NCI-H460 (cell line): ENCODE measurements around the gene KRTAP29-1. TPM values are rescaled to one million over a fixed set of nuclear protein-coding genes. Genes with fewer than 3 reads are reported as not detected.
"Not testable (repeated sequence)": the region's sequence is repeated elsewhere in the genome, so short reads cannot be mapped to it uniquely, and the experiment has no call there.

ENCODE experiments used
- DNase-seq: peaks from one replicate; pipeline ENCODE4 v3.0.0-alpha.2; 2016; ENCODE audit warnings: low read depth; ENCODE audit errors: extremely low read depth
- total RNA-seq: library from RNA; depleted of rRNA; stranded (reverse); fragments of >200 nt; shearing (Covaris generic); gene quantifications from 2 replicates; pipeline ENCODE4 v1.2.3, GENCODE V29; 2014

KRTAP29-1 gene
- total RNA-seq, 1 experiment from 2014 or later = not detected

DNA sequence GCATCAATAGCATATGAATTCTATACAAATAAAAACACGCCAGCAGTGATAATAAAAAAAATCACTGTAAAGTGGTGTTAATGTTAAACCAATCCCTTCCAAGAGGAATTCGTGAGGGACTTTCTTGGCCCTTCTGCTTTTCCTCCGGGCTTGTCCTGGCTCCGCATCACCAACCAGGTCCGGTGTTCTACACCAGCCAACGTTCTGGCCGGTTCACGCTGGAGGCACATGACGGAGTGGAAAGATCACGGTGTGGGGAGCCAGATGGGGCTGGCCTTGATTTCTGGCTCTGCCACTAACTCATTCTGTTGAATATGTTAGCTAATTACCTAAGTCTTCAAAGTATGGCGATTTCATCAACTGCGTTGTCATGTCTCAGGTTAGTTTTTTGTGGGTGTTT is 1.4 kb upstream of the KRTAP29-1 start:
- DNase-seq = no peak

- no peak for DNase-seq
These were observed 330 bp upstream of the KRTAP29-1 start for GRCh38 chr17:41302981-41303380.

DNA sequence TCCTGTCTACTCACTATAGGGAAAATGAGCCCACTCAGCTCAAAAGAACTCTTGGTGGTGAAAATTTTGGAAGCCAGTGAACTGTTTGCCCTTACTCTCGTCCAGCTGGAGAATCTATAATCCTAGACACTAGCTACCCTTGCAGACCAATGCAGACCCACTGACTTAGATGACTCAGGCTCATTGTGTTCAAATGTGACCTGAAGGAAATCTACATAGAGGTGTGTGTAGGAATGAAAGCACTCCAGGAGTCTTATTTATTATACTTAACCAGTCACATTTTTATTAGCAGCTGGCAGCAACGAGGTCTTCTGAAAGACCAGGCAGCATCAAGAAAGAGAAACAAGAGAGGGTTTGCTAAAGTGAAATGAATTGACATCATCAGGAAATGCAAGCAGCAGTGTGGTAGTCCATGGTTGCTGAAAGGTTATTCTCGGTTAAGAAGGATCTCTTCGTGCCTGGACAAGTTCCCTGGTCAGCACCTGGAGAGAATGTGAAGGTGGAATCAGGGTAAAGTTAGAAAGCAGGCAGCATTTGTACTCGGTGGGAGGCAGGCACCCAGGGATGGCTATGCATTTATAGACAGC is 1.4 kb downstream of the KRTAP29-1 start:
- DNase-seq = no peak

DNA sequence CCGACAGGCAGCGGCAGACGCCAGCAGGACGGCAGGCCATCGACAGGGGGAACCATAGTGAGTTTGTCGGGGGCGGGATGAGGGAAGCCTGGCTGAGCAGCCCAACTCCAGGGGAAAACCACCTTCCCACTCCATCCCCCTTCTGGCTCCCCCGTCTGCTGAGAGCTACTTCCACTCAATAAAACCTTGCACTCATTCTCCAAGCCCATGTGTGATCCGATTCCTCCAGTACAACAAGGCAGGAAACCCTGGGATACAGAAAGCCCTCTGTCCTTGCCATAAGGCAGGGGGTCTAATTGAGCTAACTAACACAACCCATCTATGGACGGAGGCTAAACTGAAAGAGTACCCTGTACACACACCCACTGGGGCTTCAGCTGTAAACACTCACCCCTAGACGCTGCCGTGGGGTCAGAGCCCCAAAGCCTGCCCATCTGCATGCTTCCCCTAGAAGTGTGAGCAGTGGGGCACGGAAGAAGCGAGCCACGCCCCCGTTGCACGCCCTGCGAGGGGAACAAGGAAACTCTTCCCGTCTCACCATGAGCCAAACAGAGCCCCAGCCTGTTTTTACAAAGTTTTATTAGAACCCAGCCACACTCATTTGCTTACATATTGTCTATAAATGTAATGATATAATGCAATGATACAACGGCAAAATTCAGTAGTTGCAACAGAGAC is 4.1 kb downstream of the KRTAP29-1 start:
- DNase-seq = no peak

DNA sequence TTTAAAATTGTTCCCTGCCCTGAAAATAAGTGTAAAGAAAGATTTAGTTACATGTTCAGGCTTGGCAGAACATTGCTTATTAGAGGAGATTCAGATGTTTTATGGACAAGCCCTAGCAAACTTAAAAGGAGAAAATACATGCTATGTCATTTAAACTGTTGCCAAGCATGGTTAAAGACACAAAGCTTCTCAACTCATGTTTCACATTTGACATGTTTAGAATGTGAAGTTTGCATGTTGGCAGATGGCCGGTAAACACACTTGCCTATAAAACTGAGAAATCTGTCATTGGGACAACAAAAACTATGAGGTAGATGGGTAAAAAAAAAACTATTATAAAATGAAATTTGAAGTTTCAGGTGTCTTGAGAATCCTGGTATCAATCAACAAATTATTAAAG is 5.8 kb downstream of the KRTAP29-1 start:
- DNase-seq = no peak

- no peak for DNase-seq
These were observed 8.6 kb downstream of the KRTAP29-1 start for GRCh38 chr17:41294016-41294415.

GRCh38 chr17:41287050-41287449 is 15.6 kb downstream of the KRTAP29-1 start:
- DNase-seq = no peak

DNA sequence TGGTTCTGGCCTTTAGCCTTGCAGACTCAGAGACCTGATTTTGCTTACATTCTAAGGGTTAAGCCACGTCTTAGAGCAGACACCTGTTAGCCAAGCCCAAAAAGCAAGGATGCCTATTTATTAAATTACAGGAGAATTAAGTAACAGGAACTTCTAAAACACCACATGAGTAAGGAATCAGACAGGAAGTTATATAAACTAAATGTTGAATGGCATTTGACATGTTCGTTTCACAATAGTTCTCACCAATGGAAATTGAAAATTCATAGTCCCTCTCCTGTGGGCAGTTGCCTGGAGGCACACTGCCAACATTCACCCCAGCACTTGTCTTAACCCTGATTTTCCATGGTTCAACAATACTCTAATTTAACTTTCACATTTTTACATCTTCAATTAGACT is 18.1 kb downstream of the KRTAP29-1 start:
- no peak for DNase-seq

GRCh38 chr17:41284043-41284442 is 18.6 kb downstream of the KRTAP29-1 start:
- DNase-seq = no peak

- DNase-seq = no peak
These were observed 24.3 kb downstream of the KRTAP29-1 start for GRCh38 chr17:41278176-41278955.

DNA sequence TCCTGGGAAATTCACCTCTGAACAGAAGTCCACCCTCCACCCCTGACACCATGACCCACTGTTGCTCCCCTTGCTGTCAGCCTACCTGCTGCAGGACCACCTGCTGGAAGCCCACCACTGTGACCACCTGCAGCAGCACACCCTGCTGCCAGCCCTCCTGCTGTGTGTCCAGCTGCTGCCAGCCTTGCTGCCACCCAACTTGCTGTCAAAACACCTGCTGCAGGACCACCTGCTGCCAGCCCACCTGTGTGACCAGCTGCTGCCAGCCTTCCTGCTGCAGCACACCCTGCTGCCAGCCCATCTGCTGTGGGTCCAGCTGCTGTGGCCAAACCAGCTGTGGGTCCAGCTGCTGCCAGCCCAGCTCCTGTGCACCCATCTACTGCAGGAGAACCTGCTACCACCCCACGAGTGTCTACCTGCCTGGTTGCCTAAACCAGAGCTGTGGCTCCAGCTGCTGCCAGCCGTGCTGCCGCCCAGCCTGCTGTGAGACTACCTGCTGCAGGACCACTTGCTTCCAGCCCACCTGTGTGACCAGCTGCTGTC is 26.9 kb downstream of the KRTAP29-1 start, which contains the start of gene KRTAP9-7:
KRTAP9-7 (plus strand) TSS at position 51 of the 543 bp plus-strand sequence; CDS start at position 51, 0 bp downstream.
- DNase-seq = not testable (repeated sequence)

DNA sequence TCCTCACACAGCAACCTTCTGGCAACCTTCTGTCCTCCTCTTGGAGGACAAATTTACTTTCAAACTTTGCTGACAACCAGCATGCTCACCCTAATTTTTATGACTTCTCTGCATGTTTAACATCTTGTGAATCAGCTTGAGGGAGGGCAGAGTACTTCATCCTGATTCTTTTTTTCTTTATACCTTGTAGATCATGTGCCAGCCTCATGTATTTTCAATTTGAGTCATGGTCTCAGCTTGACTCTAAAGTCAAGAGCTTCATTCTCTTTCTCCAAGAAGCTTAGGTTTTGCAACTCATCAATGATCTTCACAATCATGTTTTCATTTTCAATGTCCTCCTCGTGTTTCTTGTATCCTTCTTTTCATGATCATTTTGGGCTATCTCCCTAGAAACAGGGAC is 30.8 kb downstream of the KRTAP29-1 start:
- no peak for DNase-seq

GRCh38 chr17:41271323-41271722 is 31.3 kb downstream of the KRTAP29-1 start:
- DNase-seq = not testable (repeated sequence)

DNA sequence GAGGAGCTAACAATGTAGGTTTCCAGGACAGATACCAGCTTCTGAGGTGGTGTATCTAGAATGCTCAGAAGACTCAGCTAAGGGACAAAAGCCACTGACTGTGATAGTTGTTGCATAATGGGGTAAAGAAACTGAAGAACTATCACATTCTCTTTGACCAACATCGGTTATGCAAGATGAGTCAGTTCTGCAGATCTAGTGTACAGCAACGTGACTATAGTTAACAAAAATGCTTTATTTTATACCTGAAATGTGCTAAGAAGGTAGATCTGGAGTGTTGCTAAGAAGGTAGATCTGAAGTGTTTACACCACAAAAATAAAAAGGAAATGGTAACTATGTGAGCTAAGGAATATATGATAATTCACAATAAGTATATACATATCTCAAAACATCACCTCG is 34.9 kb downstream of the KRTAP29-1 start:
- no peak for DNase-seq

DNA sequence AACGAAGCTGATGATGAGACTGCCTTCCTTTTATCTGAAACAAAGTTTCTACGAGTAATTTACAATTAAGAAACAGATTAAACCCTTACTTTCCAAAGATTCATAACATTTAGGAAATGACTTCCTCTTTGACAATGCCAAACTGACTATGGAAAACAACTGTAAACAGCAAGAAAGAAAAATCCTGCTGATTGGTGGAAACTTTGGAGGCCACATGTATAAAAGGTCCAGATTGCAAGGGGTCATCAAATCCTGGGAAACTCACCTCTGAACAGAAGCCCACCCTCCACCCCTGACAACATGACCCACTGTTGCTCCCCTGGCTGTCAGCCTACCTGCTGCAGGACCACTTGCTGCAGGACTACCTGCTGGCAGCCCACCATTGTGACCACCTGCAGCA is 37.6 kb downstream of the KRTAP29-1 start, which contains the start of gene KRTAP9-6:
KRTAP9-6 (plus strand) TSS at position 301 of the 400 bp plus-strand sequence; CDS start at position 301, 0 bp downstream.
- DNase-seq = no peak

DNA sequence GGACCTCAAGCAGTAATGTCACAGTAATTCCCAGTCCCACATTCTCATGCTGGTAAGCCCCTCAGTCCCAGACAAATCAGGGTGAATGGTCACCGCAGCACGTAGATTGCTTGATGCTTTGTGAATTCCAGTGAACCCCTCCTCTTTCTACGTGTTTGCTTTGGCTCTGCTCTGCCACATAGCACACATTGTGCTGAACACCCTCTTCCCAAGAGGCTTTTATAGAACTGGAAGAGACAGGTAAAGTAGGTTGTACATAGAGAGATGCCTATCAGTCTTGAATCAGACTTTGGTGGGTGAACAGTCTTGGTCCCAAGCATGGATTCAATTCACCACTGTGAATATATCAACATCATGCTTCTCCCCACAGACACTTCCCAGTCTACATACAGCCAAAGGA is 38.1 kb downstream of the KRTAP29-1 start:
- no peak for DNase-seq

GRCh38 chr17:41263212-41263611 is 39.4 kb downstream of the KRTAP29-1 start:
- no peak for DNase-seq

- no peak for DNase-seq
These were observed 44.2 kb downstream of the KRTAP29-1 start for GRCh38 chr17:41258406-41258805.

DNA sequence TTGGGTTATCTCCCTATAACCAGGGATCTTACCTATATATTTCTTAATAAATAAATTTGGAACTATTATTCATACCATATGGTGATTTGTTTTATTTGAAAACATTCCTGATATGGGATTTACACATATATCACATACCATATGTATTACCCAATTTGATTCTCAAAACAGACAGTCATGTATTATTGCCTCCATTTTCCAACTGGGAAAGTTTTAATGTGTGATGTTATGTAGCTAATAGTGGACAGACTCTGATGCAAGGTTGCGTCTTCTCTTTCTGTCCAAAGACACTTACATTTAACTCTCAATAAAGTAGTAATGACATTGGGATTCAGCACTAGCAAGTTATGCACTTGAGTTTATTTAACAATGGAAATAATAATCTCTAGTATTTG is 46.4 kb downstream of the KRTAP29-1 start:
- no peak for DNase-seq

- not testable (repeated sequence) for DNase-seq
These were observed 47.0 kb downstream of the KRTAP29-1 start, which contains the start of gene KRTAP9-9 for GRCh38 chr17:41255381-41256290. TSS of gene KRTAP9-9 (plus strand) at chr17:41255384.
